Osteocyte (in vitro differentiated cells): Measurements from ENCODE around the gene RYK. TPM values are rescaled to one million over a fixed set of nuclear protein-coding genes. Genes with fewer than 3 reads are reported as not detected.

Source experiments
- DNase-seq: peaks from one replicate; pipeline ENCODE4 v3.0.0; 2021; ENCODE audit warnings: mixed read lengths; ENCODE audit not compliant: unreplicated experiment; ENCODE audit errors: extremely low spot score
- H3K27ac Mint-ChIP-seq: one replicate; pipeline ENCODE4 v1.8.0; 2021; ENCODE audit warnings: mild to moderate bottlenecking, mixed read lengths; ENCODE audit not compliant: unreplicated experiment
- H3K27me3 Mint-ChIP-seq: one replicate; pipeline ENCODE4 v1.8.0; 2021; ENCODE audit warnings: mixed read lengths; ENCODE audit not compliant: unreplicated experiment
- H3K36me3 Mint-ChIP-seq: one replicate; pipeline ENCODE4 v1.8.0; 2021; ENCODE audit warnings: mixed read lengths; ENCODE audit not compliant: unreplicated experiment
- H3K4me1 Mint-ChIP-seq: one replicate; pipeline ENCODE4 v1.8.0; 2021; ENCODE audit warnings: mixed read lengths; ENCODE audit not compliant: unreplicated experiment
- H3K4me3 Mint-ChIP-seq: one replicate; pipeline ENCODE4 v1.8.0; 2021; ENCODE audit warnings: mild to moderate bottlenecking, moderate library complexity, mixed read lengths; ENCODE audit not compliant: unreplicated experiment
- H3K9me3 Mint-ChIP-seq: one replicate; pipeline ENCODE4 v1.8.0; 2021; ENCODE audit warnings: mixed read lengths; ENCODE audit not compliant: unreplicated experiment
- CTCF ChIP-seq: fragments of 200-600 bp; sonication (generic); IDR thresholded peaks from 2 replicates; pipeline ENCODE4 v1.5.0; 2021; ENCODE audit warnings: antibody characterized with exemption, mild to moderate bottlenecking, moderate library complexity
- total RNA-seq: library from RNA; stranded (reverse); gene quantifications from 2 replicates; pipeline ENCODE4 v1.2.1, GENCODE V29; 2021

RYK gene
- total RNA-seq, 1 donor from 2014 or later = 70.7 TPM

DNA sequence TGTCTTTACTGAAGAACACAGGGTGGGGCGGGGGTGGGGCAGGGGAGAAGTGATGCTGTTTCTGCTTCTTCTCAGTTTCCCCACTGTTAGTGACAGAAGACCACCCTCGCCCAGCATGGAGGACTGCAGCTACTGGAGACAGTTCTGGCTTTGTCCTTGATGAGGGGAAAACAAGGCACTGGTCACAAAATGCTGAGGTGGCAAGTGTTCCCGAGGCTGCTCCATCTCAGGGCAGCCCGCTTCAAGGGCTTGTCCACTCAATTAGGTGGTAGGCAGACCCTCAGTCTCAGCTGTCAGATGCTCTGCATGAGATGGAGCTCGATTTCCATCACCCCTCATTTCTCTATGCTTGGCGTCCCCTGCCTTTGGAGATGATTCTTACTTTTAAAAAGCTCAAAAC lies 33.8 kb upstream of the RYK start:
- DNase-seq = no peak
- Mint-ChIP-seq H3K27ac (no peak overlapping the region), H3K9me3 (no peaks in the 10 kb centered on the region), H3K27me3 (peaks cover 9% of the 10 kb centered on the region), H3K36me3 (no peaks in the 10 kb centered on the region), H3K4me1 (peaks cover 6% of the 10 kb centered on the region), H3K4me3 (no peak overlapping the region)
- TF ChIP-seq CTCF = no peak

DNA sequence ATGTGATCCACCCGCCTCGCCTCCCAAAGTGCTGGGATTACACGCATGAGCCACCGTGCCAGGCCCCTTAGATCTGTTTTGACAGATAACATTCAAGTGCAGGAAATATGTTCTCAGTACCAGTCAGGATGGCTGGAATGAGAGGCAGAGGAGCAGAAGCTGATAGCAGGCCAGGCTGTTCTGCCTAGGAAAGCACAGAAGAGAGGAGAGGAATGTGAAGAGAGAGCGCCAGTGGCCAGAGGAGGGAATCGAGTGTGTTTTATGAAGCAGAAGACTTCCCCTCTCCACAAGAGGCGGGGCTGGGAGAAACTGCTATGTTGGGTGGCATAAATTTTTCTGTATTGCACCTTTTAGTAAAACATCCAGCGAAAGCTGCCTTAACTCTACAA lies 32.0 kb upstream of the RYK start:
- H3K27me3 Mint-ChIP-seq = peaks cover 5% of the 10 kb centered on the region

GRCh38 chr3:134281912-134282658 lies 31.4 kb upstream of the RYK start:
- H3K4me3 Mint-ChIP-seq = no peak overlapping the region
- H3K4me1 Mint-ChIP-seq = peaks cover 9% of the 10 kb centered on the region
- TF ChIP-seq CTCF = no peak
- H3K27me3 Mint-ChIP-seq = peaks cover 5% of the 10 kb centered on the region
- no peaks in the 10 kb centered on the region for H3K9me3 Mint-ChIP-seq
- no peak for DNase-seq
- no peak overlapping the region for H3K27ac Mint-ChIP-seq
- no peaks in the 10 kb centered on the region for H3K36me3 Mint-ChIP-seq

More for the DNA sequence above, 32.0 kb upstream of the RYK start:
- Mint-ChIP-seq H3K4me1 (peaks cover 9% of the 10 kb centered on the region), H3K27ac (no peak overlapping the region), H3K4me3 (no peak overlapping the region), H3K9me3 (no peaks in the 10 kb centered on the region), H3K36me3 (no peaks in the 10 kb centered on the region)
- DNase-seq = no peak
- TF ChIP-seq CTCF = no peak

DNA sequence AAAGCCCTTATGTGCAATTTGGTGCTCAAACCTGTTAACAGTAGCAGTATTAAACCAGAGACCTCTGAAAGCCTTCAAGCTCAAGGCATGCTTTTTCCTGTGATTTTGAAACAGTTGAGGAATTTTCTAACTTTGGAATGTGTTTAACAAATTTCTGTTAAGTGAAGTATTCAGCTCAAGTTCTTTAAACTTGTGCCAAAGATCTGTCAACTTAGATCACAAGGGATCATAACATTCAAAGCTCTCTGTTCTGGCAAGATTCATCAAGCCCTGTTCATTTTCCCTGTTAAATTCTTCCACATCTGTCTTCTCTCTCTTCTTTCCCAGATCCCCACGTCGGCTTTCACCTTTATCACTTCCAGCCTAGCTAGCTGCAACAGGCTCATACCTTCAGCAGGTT lies 28.8 kb upstream of the RYK start:
- H3K36me3 Mint-ChIP-seq = no peaks in the 10 kb centered on the region
- no peak for DNase-seq
- H3K4me3 Mint-ChIP-seq = no peak overlapping the region
- H3K4me1 Mint-ChIP-seq = peaks cover 9% of the 10 kb centered on the region
- H3K27ac Mint-ChIP-seq = no peak overlapping the region
- no peaks in the 10 kb centered on the region for H3K27me3 Mint-ChIP-seq
- H3K9me3 Mint-ChIP-seq = no peaks in the 10 kb centered on the region
- no peak for TF ChIP-seq CTCF

- Mint-ChIP-seq H3K27me3 (no peaks in the 10 kb centered on the region), H3K9me3 (no peaks in the 10 kb centered on the region), H3K4me1 (peaks cover 15% of the 10 kb centered on the region), H3K36me3 (no peaks in the 10 kb centered on the region), H3K27ac (no peak overlapping the region), H3K4me3 (no peak overlapping the region)
- no peak for DNase-seq
- no peak for TF ChIP-seq CTCF
Observed at GRCh38 chr3:134277066-134277660, 26.5 kb upstream of the RYK start.
